Hepatocyte (in vitro differentiated cells): ENCODE results near the gene SMOC1.

Experiments
- CTCF ChIP-seq: fragments of 200-600 bp; sonication (generic); IDR thresholded peaks from 2 replicates; pipeline ENCODE4 v1.5.1; 2016; ENCODE audit warnings: antibody characterized with exemption, mild to moderate bottlenecking; ENCODE audit not compliant: poor library complexity
- EZH2 ChIP-seq: fragments of 200-600 bp; sonication (generic); IDR thresholded peaks from 2 replicates; pipeline ENCODE4 v1.6.1; 2016; ENCODE audit warnings: antibody characterized with exemption, mild to moderate bottlenecking, borderline replicate concordance

- TF ChIP-seq CTCF (no peak), EZH2 (no peak)
These were observed 197.8 kb downstream of the SMOC1 start for GRCh38 chr14:70077005-70077404.
